ENCODE measurements around the gene MEG3.

The MEG3 gene

DNA sequence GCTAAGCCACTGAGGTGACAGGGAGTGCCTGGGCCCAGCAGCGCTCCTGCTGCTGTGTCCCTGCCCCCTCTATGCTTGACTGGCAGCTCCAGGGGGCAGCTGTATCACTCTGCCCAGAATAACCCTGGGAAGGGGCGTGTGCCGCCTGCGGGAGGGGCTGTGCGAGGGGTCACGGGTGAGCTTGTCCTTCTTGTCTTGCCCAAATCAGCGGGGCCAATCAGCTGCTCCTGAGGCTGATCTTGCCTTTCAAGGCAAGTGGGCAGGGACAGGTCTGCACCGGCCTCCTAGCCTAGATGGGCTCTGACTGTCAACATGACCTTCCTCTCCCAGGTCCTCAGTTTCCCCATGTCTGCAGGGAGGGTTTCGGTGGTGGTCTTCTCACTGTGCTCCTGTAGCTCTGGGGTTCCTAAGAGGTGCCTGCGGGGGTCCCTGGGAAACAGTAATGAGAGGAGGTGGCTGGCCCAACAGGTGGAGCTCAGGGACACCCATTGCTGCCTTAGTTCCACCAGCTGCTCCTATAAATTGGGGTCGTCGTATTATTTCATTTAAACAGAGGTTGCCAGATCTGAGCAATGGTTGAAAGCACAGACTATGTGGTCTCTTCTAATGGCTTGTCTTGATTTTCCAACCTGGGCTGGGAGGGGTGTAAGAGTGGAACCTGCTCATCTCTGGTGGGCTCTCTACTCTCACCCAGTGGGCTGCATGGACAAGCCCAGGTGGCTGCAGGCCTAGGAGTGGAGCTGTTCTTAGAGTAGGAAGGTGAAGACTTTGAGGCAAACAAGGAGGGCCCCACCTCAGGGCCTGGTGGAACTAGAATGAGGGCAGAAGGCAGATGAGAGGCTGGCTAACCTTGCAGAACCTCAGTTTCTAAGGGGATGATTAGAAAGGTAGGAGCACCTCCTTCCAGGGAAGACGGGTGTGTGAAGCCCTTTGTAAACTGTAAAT is 65.9 kb downstream of the MEG3 start:
- DNase-seq (ENCODE audit: extremely low read depth, low read depth): no peak
- H3K4me3 ChIP-seq (replicated peaks; ENCODE audit: low read depth, low read length): no peak overlapping the region
- TF ChIP-seq, protein P1, sequence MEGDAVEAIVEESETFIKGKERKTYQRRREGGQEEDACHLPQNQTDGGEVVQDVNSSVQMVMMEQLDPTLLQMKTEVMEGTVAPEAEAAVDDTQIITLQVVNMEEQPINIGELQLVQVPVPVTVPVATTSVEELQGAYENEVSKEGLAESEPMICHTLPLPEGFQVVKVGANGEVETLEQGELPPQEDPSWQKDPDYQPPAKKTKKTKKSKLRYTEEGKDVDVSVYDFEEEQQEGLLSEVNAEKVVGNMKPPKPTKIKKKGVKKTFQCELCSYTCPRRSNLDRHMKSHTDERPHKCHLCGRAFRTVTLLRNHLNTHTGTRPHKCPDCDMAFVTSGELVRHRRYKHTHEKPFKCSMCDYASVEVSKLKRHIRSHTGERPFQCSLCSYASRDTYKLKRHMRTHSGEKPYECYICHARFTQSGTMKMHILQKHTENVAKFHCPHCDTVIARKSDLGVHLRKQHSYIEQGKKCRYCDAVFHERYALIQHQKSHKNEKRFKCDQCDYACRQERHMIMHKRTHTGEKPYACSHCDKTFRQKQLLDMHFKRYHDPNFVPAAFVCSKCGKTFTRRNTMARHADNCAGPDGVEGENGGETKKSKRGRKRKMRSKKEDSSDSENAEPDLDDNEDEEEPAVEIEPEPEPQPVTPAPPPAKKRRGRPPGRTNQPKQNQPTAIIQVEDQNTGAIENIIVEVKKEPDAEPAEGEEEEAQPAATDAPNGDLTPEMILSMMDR (IDR thresholded peaks at IDR 0.05; ENCODE audit: low read depth, low read length, missing control alignments): no peak

DNA sequence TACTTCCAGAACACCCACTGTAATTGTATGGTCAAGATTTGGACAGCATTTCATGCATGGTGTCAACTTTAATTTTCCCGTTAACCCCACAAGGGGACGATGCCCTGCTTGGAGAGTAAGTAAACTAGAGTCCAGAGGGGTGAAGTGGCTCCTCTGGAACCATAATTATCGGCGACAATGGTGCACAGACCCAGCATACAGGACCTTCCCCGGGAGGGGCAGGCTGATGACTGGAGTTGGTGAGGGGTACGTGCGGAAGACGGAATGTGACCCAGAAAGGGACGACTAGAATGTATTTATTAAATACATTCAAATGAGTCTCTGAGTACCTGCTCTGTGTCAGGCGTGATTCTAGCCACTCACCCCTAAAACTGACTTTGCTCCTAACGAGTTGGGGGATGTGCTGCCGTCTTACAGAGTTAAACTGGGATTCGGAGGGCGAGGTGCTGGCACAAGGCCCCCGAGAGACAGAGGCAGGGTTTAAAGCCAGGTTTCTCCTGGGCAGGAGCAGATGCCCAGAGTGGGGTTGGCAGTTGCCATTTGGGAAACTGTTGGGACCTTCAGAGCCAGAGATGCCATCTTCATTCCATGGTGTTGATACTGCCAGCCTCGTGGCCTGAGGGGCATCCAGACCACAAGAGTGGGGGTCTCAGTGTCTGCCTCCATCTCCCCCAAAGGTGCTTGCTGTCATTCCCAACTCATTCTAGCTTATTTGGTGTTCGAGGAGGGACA is 66.7 kb downstream of the MEG3 start:
- no peak for DNase-seq (ENCODE audit: extremely low read depth, low read depth)
- no peak overlapping the region for H3K4me3 ChIP-seq (replicated peaks; ENCODE audit: low read depth, low read length)
- TF ChIP-seq, protein P1 (IDR thresholded peaks at IDR 0.05; ENCODE audit: low read depth, low read length, missing control alignments): no peak

- H3K4me3 ChIP-seq (replicated peaks; ENCODE audit: low read depth, low read length): no peak overlapping the region
- DNase-seq (ENCODE audit: extremely low read depth, low read depth): no peak
- TF ChIP-seq, protein P1 (IDR thresholded peaks at IDR 0.05; ENCODE audit: low read depth, low read length, missing control alignments): no peak
Measured at GRCh38 chr14:100893228-100893601, 67.3 kb downstream of the MEG3 start.

- no peak for DNase-seq (ENCODE audit: extremely low read depth, low read depth)
- TF ChIP-seq, protein P1 (IDR thresholded peaks at IDR 0.05; ENCODE audit: low read depth, low read length, missing control alignments): no peak
- no peak overlapping the region for H3K4me3 ChIP-seq (replicated peaks; ENCODE audit: low read depth, low read length)
Measured at GRCh38 chr14:100893760-100894159, 67.8 kb downstream of the MEG3 start.

- TF ChIP-seq, protein P1 (IDR thresholded peaks at IDR 0.05; ENCODE audit: low read depth, low read length, missing control alignments): no peak
- no peak for DNase-seq (ENCODE audit: extremely low read depth, low read depth)
- no peak overlapping the region for H3K4me3 ChIP-seq (replicated peaks; ENCODE audit: low read depth, low read length)
Measured at GRCh38 chr14:100894416-100894815, 68.5 kb downstream of the MEG3 start.

DNA sequence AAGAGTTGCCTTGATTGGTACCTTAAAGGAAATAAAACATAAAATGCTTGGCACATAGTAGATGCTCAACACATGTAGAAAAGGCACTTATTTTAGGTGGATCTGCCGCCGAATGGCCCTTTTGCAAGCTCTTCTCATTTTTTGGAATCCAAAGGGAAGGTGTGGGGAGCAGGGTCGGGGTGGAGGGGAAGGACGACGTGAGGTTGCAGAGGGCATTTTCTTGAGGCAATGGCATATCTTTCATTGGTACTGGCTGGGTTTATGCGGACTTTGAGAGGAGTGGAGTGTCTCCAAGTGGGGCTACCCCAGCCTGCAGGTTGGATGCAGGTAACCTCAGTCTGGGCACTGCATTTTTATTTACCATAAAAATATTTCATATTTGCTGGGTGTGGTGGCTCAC is 69.5 kb downstream of the MEG3 start:
- no peak overlapping the region for H3K4me3 ChIP-seq (replicated peaks; ENCODE audit: low read depth, low read length)
- TF ChIP-seq, protein P1 (IDR thresholded peaks at IDR 0.05; ENCODE audit: low read depth, low read length, missing control alignments): no peak
- DNase-seq (ENCODE audit: extremely low read depth, low read depth): no peak

Measured in HFF-Myc (cell line).